ENCODE measurements around the gene AUP1.
A peak's percentile ranks its signal among the peaks of the same experiment; 100 is the strongest.

AUP1 gene

GRCh38 chr2:74535440-74535965, 6.0 kb upstream of the AUP1 start:
- DNase-seq, result no peak

GRCh38 chr2:74534411-74534810, 4.9 kb upstream of the AUP1 start:
- no peak for DNase-seq

GRCh38 chr2:74533464-74533863, 4.0 kb upstream of the AUP1 start:
- no peak for DNase-seq

GRCh38 chr2:74532222-74532621, 2.7 kb upstream of the AUP1 start:
- peak in 1 of 2 experiments; percentile 26 for DNase-seq

GRCh38 chr2:74531666-74532065, 2.2 kb upstream of the AUP1 start:
- DNase-seq, result no peak

- peak in 1 of 2 experiments; percentile 29 for DNase-seq
These were observed 1.0 kb upstream of the AUP1 start for GRCh38 chr2:74530239-74531187.

- DNase-seq, result no peak
These were observed 728 bp downstream of the AUP1 start for GRCh38 chr2:74528600-74529356.

GRCh38 chr2:74527741-74528140, 1.8 kb downstream of the AUP1 start:
- no peak for DNase-seq

- DNase-seq, result no peak
These were observed 2.8 kb downstream of the AUP1 start for GRCh38 chr2:74526649-74527230.

- DNase-seq, result peak in 1 of 2 experiments; percentile 16
These were observed 3.5 kb downstream of the AUP1 start, which contains the start of gene DQX1 for GRCh38 chr2:74525717-74526648. Gene DQX1, minus strand, starts transcription at chr2:74526231. Its CDS starts 502 bp downstream, at chr2:74525729.

- DNase-seq, result no peak
These were observed 4.4 kb downstream of the AUP1 start for GRCh38 chr2:74524955-74525716.

- DNase-seq, result no peak
These were observed 5.5 kb downstream of the AUP1 start for GRCh38 chr2:74524005-74524404.

- no peak for DNase-seq
These were observed 7.0 kb downstream of the AUP1 start for GRCh38 chr2:74522516-74522915.

- no peak for DNase-seq
These were observed 12.9 kb downstream of the AUP1 start for GRCh38 chr2:74516650-74517049.

- DNase-seq, result no peak
These were observed 13.4 kb downstream of the AUP1 start for GRCh38 chr2:74515981-74516633.

- DNase-seq, result no peak
These were observed 14.1 kb downstream of the AUP1 start for GRCh38 chr2:74515271-74515980.

- no peak for DNase-seq
These were observed 14.9 kb downstream of the AUP1 start, which contains the start of gene TLX2 for GRCh38 chr2:74514368-74515270. Gene TLX2, plus strand, starts transcription at chr2:74514450. Its CDS starts 357 bp downstream, at chr2:74514807.

- DNase-seq, result no peak
These were observed 15.7 kb downstream of the AUP1 start for GRCh38 chr2:74513605-74514367.

Data from NCI-H446 (cell line).